Cerebellar cortex (tissue), 1 donor: ENCODE results near the gene ADK.

Source experiments
- DNase-seq: peaks from one replicate; pipeline ENCODE4 v3.0.0-alpha.2; 2015; ENCODE audit warnings: low spot score

The ADK gene

GRCh38 chr10:74602576-74602975 lies 451.6 kb downstream of the ADK start:
- no peak for DNase-seq

GRCh38 chr10:74610299-74610698 lies 459.3 kb downstream of the ADK start:
- DNase-seq: no peak

- no peak for DNase-seq
These were observed 461.2 kb downstream of the ADK start for GRCh38 chr10:74612195-74612594.

- no peak for DNase-seq
These were observed 469.6 kb downstream of the ADK start for GRCh38 chr10:74620626-74621025.

GRCh38 chr10:74623786-74624185 lies 472.8 kb downstream of the ADK start:
- DNase-seq: no peak

GRCh38 chr10:74624501-74624900 lies 473.5 kb downstream of the ADK start:
- DNase-seq: no peak

GRCh38 chr10:74628136-74628535 lies 477.1 kb downstream of the ADK start:
- no peak for DNase-seq

GRCh38 chr10:74634995-74635536 lies 484.0 kb downstream of the ADK start:
- no peak for DNase-seq

GRCh38 chr10:74635655-74636054 lies 484.6 kb downstream of the ADK start:
- DNase-seq: no peak

GRCh38 chr10:74637685-74638084 lies 486.7 kb downstream of the ADK start:
- DNase-seq: no peak

GRCh38 chr10:74640134-74640921 lies 489.3 kb downstream of the ADK start:
- peak; percentile 31 for DNase-seq

- DNase-seq: no peak
These were observed 490.6 kb downstream of the ADK start for GRCh38 chr10:74641659-74642058.

- no peak for DNase-seq
These were observed 492.0 kb downstream of the ADK start for GRCh38 chr10:74642901-74643595.

GRCh38 chr10:74643596-74643975 lies 492.6 kb downstream of the ADK start:
- no peak for DNase-seq

GRCh38 chr10:74644738-74645137 lies 493.7 kb downstream of the ADK start:
- DNase-seq: no peak

- no peak for DNase-seq
These were observed 494.7 kb downstream of the ADK start for GRCh38 chr10:74645692-74646091.

GRCh38 chr10:74650613-74651012 lies 499.6 kb downstream of the ADK start:
- DNase-seq: no peak

- DNase-seq: no peak
These were observed 500.5 kb downstream of the ADK start for GRCh38 chr10:74651565-74651964.

GRCh38 chr10:74652664-74653063 lies 501.6 kb downstream of the ADK start:
- DNase-seq: no peak

GRCh38 chr10:74658511-74658910 lies 507.5 kb downstream of the ADK start:
- no peak for DNase-seq

- no peak for DNase-seq
These were observed 511.6 kb downstream of the ADK start for GRCh38 chr10:74662635-74663034.

- no peak for DNase-seq
These were observed 518.2 kb downstream of the ADK start for GRCh38 chr10:74669210-74669609.

- no peak for DNase-seq
These were observed 520.7 kb downstream of the ADK start for GRCh38 chr10:74671716-74672115.
